NCI-H460 (cell line): ENCODE measurements around the gene MCM3AP. TPM values are rescaled to one million over a fixed set of nuclear protein-coding genes. Genes with fewer than 3 reads are reported as not detected.

ENCODE experiments used
- DNase-seq: peaks from one replicate; pipeline ENCODE4 v3.0.0-alpha.2; 2016; ENCODE audit warnings: low read depth; ENCODE audit errors: extremely low read depth
- total RNA-seq: library from RNA; depleted of rRNA; stranded (reverse); fragments of >200 nt; shearing (Covaris generic); gene quantifications from 2 replicates; pipeline ENCODE4 v1.2.3, GENCODE V29; 2014

The MCM3AP gene
- total RNA-seq, 1 experiment from 2014 or later: 38.8 TPM

DNA sequence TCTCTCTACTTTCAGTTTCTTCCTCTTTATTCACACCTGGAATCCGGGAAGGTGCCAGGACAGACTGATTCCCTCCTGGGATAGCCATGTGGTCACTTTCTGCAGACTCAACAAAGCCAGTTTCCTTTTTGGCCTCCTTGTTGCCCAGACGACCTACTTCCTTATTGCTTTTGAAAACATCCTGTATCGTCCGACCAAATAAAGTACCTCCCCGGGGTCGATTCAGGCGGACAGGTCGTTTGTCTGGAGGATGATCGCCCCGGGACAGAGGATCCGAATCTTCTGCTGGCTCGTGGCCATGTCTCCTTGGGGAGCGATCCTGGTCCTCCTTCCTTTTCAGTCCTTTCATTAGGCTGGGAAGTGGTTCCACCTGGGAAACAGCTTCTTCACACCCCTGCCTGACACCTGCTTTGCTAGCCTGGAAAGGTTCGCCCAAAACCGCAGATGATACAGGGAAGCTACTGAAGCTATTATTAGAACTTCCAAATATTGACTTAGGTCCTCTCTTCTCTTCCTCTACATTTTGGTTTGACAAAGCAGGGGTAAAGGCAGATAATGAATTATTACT is 1.2 kb downstream of the MCM3AP start:
- DNase-seq: no peak

DNA sequence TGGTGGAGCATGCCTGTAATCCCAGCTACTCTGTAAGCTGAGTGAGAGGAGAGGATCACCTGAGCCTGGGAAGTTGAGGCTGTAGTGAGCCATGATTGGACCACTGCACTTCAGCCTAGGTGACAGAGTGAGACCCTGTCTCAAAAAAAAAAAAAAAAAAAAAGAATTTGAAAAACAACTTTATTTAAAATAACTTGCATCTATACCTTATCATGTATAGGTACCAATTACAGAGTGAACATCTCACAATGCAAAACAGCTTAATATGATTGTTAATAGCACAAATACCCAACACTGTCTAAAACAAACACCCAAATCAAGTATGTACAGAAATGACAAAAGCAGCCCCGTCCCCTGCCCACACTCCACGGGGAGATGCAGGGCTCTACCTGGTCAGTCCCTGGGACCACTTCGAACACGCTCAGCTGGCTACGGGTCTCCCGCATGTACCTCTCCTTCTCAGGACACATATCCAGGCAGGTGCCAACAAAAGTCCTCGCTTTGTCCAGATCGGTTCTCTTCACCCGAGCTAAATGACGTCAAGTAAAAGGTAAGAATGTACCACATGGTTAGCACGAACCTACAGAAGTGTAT is 10.5 kb downstream of the MCM3AP start:
- no peak for DNase-seq

DNA sequence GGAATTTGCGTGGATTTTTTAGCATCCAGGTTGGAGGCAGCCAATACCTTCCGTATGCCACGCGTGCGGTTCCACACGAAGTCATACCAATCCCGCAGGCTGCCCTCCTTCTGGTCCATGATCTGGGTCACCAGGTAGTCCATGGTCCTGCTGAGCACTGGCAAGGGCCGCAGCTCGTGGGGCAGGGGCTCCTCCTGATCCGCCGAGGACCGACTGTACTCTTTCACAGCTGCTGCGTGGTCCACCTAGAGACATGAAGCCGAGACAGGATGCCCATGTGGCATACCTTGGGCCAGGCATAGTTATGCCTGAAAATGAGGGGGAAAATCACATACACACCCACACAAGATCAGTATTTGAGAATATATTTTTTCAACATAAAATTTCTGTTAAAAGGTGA is 12.1 kb downstream of the MCM3AP start:
- no peak for DNase-seq

DNA sequence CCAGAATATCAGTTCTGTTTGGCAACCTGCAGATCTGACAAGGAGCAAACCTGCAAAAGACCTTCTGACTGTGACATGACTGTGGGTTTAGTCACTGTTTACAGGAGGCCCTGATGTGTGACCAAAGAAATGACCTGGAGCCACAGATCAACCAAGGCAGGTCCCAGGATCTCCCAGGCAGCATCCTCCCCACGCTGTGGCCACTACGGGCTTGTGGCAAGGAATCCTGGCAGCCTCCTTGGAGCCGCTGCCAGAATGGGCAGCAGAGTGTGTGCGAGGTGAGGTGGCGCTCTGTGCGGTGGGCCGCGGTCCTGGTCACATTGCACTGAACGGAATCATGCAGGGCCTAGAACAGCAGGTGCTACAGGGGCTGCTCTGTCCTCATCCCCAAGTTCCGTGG is 15.9 kb downstream of the MCM3AP start:
- DNase-seq: no peak

DNA sequence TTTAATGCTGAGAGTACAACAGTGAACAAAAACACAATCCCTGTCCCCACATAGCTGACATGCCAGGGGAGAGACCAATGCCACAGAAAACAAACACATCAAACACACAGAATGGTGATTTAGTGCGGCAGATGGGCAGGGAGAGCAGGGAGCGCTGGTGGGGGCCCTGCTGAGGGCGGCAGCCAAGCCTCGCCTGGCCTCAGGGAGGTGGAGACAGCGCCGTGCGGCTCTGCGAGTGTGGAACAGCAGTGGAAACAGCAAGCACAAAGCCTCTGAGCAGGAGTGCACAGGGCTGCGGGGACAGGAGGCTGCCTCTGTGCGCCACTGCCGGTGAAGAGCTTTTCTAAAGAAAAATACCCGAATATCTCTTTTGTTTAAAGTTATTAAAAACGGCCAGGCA is 17.0 kb downstream of the MCM3AP start:
- DNase-seq: no peak

DNA sequence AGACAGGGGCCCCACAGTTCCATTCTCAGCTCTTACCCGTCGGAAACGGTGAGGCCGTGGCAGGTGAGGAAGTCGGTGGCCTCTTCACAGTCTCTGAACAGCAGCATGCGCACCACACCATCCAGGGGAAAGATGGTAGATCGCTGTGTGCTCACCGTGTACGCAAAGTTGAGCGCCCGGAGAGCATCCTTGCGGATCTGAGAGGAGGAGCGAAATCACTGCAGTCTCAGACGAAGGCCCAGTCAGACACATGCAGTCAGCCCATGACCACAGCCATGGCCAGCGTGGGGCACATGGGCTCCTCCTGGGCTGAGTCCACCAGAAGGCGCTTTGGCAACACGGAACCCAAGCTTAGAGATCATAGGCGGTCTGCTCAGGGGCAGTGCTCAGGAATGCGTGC is 18.5 kb downstream of the MCM3AP start:
- no peak for DNase-seq

DNA sequence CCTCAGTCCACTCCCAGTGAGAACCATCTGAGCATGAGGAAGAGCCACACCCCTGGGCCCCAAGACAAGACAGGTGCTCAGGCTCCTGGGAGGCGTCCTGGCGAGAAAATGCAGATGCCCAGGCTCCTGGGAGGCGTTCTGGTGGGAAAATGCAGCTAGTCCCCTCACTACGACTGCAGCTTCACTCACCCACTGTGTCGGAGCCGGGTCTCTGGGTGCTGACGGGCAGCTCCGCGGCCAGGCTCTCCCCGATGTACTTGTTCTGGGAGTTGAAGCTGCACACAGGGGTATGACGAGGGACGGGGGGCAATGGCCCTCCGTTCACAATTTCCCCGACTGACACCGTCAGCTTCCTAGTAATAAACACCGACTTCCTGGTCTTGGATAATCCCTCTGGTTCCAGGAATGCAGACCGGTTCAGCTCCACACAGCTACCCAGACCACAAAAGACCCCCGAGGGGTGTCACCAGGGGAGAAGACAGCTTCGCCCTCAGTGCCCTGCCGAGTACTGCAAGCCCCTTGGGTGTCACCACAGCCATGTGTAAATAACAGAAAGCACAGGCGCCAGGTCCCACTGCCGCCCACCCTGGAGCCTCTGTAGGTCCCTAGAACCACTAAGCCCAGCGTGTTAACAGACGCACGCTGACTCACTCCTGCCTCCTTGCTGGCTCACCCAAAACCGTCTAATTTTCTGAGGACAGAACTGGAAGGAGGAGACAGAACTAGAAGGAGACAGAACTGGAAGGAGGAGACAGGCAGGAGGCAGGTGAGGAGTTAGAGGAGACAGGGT is 19.5 kb downstream of the MCM3AP start:
- DNase-seq: no peak

DNA sequence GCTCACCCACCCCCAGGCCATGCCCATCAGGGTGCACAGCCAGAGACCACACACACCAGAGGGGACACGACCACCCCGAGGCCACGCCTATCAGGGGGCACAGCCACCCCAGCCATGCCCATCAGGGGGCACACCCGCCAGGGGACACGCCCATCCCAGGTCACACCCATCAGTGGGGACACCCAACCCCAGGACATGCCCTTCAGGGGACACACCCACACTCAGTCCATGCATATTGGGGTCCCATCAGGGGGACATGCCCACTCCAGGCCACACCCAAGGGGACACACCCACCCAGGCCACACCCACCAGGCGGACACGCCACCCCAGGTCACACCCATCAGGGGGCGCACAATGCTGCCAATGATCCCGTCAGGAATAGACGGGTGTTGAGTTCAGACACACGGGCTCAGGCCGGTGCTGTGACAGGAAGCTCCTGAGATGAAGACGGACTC is 20.7 kb downstream of the MCM3AP start:
- DNase-seq: no peak

DNA sequence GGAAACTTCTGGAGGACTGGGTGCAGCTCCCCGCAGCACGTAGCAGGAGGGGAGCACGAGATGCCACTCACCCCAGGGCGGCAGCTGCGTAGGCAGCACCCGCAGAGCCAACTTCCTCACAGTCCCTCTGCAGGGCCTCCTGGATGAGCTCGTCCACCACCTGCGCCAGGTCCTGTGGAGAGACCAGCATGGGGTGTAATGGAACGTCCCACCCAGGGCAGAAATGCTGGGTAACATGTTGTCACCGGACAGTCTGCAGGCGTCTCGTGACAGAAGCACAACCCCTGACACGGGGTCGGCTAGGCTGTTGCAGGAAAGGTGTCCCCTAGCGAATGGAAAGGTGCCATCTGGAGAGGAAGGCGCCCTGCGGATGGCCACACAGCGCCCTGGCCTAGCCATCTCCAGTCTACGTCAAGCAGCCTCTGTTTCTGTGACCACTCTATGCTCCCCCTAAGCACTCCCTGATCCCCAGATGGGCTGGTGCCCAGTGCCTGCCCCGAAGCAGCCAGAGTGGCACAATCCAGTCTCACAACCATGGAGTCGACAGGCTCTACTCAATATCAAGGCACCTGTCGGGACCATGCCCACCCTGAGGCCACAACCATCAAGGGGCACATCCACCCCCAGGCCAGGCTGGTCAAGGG is 21.2 kb downstream of the MCM3AP start:
- no peak for DNase-seq

DNA sequence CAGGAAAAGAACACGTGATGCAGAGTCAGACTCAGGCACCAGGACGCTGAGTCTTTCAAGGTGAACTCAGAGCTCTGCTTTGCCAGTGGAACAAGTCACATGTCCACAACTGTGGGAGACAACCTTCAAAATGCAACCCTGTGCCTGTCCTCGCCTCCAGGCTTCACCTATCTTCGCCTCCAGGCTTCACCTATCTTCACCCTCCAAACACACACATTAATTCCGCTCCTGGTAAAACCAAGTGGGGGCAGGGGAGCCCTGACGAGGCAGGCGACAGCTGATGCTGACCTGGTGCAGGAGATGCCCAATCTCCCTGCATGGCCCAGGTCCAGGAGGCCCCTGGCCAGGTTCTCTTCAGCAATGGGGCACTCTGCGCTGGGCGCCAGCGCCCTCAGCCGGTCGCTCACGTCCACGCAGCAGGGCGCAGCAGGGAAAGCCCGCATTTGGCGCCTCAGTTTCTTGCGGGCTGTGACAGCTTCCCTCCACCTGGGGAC is 28.9 kb downstream of the MCM3AP start:
- DNase-seq: no peak

DNA sequence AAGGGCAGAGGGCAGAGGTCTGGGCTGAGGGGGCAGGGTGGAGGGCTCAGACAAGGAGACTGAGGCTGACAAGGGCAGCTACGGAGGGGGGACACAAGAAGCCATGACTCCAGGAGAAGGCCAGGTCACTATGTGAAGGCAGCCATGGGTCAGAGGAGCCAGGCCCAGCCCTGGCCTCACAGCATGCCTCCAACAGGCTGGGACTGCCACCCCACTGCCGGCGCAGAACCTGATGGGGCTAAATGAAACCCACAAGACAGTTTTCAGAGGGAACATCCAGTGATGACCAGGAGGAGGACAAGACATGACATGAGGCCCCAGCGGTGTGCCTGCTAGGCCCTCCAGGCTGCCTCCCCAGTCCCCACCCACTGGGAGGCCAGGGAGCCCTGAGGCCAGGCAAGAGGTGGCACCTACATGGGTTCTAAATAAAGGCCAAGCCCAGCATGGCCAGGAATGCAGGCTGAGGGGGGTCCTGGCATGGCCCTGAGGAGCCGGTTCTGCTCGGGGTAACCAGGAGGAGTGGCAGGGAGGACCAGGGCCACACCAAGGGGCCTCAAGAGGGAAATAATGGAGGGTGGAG is 29.6 kb downstream of the MCM3AP start:
- no peak for DNase-seq

DNA sequence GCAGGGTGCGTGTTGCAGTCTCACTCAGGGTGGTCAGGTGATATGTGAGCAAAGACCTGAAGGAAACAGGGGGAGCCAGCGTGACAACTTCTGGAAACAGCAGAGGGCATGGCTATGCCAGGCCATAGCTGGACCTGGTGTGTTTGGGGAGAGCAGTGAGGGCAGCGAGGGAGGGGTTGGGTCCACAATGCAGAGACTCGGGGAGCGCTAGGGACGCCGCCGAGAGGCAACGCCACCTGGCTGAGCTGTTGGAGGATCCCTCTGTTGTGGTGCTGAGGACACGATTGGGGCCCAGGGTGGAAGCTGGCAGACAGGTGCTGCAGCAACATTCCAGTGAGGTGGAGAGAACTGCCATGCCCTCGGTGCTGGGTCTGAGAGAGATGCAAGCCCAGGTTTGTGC is 30.2 kb downstream of the MCM3AP start:
- no peak for DNase-seq

DNA sequence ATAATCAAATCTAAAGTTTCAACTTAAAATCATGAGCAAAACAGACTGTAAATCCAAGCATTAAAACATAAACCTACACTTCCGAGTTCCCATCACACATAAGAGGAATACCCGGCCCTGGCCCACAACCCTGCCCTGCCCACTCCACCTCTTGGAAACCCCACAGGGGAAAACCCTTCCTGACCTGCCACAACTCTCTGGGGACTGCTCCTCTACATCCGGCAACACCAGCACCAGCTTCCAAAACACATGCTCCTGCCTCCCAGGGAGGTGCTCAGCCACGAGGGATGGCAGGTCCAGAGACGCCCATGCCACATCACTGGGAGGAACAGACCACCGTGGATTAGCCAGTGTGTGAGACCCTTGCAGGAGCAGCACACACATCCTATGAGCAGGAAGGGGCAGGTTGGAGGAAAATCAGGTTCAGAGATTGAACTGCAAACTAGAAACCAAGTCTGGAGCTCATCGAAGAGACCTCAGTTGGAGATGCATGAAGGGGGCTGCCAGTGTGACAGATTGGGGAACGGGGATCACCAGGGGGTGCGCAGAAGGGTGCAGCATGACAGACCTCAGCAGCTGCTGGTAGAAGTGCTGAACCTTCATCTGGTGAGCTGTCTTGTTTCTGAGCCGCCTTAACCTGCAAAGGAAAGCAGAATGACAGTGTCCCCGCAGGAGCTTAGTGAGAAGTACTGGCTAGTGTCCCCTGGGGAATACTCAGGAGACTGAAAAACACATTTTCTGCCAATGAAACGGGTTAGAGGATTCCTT is 31.0 kb downstream of the MCM3AP start:
- no peak for DNase-seq

DNA sequence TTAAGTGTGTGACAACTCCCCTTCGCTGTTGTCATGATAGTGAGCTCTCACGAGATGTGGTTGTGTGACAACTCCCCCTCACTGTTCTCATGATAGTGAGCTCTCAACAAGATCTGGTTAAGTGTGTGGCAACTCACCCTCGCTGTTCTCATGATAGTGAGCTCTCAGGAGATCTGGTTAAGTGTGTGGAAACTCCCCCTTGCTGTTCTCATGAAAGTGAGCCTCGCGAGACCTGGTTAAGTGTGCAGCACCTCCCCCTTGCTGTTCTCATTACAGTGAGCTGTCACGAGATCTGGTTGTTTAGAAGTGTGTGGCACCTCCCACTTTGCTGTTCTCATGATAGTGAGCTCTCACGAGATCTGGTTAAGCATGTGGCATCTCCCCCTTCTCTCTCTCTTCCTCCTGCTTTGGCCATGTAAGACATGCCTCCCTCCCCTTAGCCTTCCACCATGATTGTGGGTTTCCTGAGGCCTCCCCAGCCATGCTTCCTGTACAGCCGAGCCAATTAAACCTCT is 31.7 kb downstream of the MCM3AP start:
- DNase-seq: no peak

DNA sequence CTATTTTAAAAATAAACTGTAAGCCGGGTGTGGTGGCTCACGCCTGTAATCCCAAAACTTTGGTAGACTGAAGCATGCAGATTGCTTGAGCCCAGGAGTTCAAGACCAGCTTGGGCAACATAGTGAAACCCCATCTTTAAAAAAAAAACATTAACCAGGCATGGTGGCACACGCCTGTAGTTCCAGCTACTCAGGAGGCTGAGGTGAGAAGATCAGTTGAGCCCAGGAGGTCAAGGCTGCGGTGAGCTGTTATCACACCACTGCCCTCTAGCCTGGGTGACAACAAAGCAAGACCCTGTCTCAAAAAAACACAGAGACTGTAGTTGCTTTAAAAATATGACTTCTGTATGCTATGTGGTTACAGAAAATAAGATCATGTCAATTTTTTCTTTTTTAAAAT is 32.6 kb downstream of the MCM3AP start:
- DNase-seq: no peak

DNA sequence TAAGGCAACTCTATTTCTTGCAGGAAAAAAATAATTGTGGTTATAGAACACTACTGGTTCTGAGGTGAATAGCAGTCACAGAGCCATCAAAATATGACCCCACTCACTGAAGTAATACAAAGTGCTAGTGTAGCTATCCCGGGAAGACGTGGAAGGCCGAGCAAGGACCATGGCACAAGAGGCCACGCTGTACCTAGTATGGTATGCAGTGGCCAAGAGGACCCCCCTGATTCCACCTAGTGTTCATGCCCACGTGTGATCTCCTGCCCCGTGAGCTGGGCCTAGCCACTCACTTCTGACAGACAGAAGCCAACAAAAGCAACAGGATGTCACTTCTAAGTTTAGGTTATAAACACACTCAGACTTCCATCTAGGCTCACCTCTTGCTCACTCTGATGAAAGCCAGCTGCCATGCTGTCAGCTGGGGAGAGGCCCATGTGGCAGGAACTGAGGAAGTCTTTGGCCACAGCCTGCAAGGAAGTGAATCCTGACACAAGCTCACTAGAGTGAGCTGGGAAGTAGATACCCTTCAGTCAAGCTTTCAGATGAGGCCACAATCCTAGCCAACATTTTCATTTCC is 35.2 kb downstream of the MCM3AP start:
- no peak for DNase-seq

DNA sequence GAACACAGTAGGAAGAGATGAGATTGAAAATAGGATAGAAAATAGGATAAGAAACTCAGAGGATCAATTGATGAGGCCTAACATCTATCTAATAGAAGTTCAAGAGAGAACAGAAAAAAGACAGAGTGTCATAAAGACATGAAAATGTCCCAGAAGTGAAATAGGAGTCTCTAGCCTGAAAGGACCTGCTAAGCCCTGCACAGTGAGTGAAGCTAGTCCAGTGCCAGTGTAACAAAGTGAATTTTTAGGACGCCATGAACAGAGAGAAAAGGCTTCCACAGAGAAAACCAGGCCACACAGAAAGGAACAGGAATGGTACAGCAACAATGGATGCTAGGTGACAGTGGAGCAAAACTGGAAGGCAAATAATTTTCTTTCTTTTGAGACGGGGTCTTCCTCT is 36.6 kb downstream of the MCM3AP start:
- DNase-seq: no peak

DNA sequence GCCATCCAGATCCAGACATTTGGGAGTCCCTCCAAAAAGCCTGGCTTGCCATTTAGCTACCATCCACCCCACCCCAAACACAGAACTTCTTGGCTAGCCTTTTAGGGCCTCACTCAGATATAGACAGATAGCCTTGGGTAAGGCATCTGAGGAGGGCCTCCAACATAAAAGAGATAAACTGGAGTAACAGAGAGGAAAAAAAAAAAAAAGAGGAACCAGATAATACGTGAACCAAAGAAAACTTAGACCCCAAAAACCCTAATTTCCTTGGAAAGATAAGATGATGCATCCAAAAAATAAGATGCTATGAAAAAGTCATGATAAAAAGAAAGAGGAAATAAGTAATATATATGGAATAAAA is 37.0 kb downstream of the MCM3AP start:
- no peak for DNase-seq

DNA sequence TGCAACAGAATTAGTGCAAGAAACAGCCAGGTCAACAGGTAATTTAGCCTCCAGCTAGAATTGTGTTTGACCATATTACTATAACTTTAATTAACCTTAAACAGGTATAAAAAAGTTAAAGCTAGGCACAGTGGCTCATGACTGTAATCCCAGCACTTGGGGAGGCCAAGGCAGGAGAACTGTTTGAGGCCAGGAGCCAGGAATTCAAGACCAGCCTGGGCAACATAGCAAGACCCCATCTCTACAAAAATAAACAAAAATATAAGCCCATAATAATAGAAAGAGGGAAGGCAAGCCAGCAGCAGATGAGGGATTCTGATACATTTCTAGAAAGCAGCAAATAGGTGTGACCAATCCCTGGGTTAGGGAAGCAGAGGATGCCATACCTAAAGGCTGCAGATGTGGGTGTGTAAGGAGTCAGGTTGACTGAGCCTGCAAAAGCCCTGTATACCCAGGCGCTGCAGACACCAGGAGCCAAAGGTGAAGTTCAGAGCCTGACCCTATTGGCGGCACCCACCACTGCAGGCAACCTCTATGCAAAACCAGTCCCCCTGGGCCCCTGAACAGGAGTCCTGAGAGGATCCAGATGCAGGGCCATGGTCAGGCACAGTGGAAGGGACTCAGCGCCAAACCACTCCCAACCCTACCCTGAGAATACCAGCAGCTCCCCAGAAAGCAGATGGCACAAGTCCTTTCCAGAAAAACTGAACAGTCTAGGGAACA is 37.6 kb downstream of the MCM3AP start:
- DNase-seq: no peak
